Activated CD4-positive, alpha-beta T cell treated with anti-CD3 and anti-CD28 coated beads, Interleukin-2, amount 50 U/mL, for 16 hours (primary cell): ENCODE measurements around the gene TMEM45A.
"Not testable (repeated sequence)": the region's sequence is repeated elsewhere in the genome, so short reads cannot be mapped to it uniquely, and the experiment has no call there.

Source experiments
- DNase-seq: peaks from one replicate; pipeline ENCODE4 v3.0.0-alpha.2; 2020

TMEM45A gene, protein sequence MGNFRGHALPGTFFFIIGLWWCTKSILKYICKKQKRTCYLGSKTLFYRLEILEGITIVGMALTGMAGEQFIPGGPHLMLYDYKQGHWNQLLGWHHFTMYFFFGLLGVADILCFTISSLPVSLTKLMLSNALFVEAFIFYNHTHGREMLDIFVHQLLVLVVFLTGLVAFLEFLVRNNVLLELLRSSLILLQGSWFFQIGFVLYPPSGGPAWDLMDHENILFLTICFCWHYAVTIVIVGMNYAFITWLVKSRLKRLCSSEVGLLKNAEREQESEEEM

DNA sequence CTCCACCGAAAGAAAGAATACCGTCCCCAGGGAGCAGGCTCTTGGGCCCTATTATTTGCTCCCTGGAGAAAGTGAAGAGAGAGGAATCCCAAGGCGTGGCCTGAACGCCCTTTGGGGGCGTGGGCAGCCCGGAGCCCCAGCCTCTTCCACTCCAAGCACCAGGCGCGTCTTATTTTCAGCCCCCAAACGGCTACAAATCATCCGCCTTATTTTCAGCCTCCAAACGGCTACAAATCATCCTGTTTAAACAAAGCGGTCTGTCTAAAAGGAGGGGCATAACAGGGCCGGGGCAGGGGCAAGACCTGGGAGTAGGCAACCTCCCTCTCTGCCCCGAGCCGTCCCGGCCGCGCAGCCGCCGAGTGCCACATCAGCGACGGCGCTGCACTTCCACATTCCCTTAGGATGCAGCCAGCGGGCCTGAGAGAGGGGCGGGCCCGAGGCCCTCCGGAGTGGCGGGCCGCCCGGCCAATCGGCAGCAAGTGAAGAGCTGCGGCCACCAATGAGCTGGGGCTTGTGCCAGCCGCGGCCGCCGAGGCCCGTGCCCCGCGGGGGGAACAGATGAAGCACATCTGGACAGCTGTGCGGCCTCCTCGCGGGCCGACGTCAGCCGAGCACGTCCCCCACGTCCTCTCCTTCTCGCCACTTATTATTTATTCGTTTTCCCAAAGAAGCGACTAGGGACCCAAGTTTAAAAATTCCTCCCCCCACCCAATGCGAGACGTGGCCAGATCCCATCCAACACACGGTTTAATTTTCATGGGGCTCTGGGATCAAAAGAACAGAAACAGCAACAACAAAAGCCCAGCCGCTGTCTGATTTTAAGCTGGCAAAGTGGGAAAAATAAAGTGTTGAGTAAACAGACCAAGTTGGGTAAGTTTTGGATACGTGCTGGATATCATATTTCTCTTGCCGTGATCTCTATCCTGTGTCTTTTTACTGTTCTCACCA, at the start of gene TMEM45A:
Gene TMEM45A (plus strand): TSS at position 561 of the 948 bp plus-strand sequence. CDS start 62,593 bp downstream, outside the sequence.
- peak; percentile 74 for DNase-seq

DNA sequence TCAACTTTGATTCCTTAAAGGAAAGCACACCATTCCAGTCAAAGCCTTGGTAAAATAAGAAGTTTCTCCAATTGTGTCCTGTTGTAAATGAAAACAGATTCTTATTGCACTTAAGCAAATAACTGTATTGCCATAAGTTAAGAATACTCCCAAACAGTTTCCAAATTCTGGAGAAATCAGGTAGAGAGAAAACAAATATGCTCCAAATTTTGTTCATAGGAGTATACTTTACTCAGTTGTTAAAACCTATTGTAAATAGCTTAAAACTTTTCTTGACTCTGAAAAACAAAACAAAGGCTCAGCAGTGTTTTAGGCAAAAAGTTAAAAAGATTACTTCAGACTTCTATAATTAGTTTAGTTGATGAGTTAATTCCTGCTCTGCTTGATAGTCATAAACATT, 48.7 kb upstream of the TMEM45A start:
- DNase-seq = no peak

DNA sequence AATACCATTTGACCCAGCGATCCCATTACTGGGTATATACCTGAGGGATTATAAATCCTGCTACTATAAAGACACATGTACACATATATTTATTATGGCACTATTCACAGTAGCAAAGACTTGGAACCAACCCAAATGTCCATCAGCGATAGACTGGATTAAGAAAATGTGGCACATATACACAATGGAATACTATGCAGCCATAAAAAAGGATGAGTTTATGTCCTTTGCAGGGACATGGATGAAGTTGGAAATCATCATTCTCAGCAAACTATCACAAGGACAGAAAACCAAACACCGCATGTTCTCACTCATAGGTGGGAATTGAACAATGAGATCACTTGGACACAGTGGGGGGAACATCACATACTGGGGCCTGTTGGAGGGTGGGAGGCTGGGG, 45.4 kb upstream of the TMEM45A start:
- not testable (repeated sequence) for DNase-seq

DNA sequence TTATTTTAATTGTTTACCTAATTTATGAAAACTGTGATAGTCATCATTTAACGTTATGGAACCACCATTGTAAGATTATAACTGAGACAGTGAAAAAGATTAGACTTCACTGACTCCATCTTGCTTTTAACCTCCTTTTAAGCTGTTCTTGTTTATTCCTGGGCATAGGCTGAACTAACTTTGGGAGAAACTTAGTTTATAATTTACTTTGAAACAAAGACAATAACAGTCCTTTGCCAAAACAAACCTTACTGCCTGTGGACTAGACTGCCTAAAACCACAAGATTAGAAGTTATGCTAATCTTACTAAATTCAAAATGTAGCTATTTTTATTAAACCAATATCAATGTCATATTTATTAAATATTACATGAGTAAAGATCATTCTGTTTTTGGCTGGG, 44.3 kb upstream of the TMEM45A start:
- no peak for DNase-seq

DNA sequence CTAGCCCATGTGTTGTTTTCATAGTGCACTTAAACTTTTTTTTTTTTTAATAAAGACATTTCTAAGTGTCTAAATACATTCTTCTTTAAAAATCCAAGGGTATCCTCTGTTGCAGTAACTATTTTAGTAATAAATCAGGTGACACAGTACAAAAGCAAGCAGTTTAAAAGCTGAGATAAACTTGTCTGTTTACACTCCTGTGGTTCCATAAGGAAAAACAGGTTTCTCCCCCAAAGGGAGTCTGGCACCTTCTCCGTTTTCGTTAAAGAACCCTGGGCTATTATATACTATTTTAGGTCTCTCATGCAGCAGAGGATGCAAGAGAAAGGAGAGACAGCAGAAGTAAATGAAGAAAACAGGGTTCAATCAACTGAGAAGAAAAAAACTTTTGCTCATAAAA, 43.2 kb upstream of the TMEM45A start:
- no peak for DNase-seq

DNA sequence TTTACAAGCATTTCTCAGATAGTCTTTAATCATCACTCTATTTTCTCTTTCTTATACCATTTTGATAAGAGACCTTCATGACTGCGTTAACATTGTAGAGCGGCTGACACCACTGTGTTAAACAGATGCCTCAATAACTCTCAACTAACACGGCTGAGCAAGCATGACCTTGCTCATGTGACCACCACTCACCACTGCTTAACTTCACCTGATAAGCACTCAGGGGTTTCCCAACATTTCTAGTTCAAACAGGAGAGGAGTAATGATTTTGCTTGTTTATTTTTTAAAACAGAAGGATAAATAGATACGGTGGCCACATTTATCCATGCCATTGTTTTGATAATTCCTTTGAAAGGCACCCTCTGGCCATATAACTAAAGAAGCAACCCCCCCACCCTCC, 37.7 kb upstream of the TMEM45A start:
- no peak for DNase-seq

DNA sequence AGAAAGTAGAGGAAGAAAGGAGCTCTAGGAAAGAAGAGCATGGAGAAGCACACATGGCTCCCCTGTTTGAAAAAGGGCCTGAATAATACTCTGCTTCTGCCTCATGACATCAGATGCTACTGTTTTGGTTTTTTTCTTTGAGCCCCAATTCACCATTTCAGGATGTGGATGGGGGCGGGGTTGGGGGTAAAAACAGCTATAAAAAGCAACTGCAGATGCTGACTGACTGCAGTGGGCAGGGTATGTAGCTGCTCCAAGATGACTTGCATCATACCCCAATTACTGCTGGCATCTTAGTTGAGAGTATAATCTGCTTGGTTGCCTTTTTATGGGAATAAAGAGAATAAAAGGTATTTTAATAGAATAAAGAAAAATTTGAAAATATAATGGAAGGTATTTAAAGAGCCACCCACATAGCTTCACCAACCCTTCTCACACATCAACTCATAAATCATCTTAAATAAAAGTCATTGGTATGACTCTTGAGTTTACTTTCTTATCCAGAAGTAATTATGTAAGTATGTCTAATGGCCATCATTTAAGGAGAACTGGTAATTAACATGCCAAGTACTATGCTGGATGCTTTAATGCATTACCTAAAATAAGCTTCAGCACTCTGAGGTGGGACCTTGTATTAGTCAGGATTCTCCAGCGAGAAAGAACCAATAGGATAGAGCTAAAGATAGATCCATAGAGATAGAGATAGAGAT, 36.4 kb upstream of the TMEM45A start:
- no peak for DNase-seq

DNA sequence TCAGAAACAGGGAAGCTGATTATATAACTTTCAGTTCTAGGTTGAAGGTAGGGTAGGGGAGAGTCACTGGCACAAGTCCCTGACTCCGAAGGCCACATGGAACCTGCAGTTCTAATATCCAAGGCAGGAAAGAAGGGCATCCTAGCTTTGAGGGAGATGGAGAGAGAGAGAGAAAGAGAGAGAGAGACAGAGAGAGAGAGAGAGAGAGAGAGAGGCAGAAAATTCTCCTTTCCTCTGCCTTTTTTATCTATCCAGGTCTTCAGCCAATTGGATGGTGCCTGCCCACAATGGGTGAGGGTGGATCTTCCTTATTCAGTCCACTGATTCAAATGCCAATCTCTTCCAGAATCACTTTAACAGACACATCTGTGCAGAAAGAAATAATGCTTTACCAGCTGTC, 35.7 kb upstream of the TMEM45A start:
- DNase-seq = no peak

DNA sequence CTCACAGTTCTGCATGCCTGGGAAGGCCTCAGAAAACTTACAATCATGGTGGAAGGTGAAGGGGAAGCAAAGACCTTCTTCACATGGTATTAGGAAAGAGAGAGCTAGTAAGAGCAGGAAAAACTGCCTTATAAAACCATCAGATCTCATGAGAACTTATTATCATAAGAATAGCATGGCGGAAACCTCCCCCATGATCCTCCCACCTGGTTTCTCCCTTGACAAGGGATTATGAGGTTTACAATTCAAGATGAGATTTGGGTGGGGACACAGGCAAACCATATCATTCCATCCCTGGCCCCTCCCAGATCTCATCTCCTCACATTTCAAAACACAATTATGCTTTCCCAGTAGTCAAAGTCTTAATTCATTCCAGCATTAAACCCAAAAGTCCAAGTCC, 34.6 kb upstream of the TMEM45A start:
- no peak for DNase-seq

DNA sequence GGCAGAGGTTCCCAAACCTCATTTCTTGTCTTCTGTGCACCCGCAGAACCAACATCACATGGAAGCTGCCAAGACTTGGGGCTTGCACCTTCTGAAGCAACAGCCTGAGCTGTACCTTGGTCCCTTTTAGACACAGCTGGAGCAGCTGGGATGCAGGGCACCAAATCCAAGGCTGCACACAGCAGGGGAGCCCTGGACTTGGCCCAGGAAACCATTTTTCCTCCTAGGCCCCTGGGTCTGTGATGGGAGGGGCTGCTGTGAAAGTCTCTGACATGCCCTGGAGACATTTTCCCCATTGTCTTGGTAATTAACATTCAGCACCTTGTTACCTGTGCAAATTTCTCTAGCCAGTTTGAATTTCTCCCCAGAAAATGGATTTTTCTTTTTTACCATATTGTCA, 33.6 kb upstream of the TMEM45A start:
- no peak for DNase-seq

DNA sequence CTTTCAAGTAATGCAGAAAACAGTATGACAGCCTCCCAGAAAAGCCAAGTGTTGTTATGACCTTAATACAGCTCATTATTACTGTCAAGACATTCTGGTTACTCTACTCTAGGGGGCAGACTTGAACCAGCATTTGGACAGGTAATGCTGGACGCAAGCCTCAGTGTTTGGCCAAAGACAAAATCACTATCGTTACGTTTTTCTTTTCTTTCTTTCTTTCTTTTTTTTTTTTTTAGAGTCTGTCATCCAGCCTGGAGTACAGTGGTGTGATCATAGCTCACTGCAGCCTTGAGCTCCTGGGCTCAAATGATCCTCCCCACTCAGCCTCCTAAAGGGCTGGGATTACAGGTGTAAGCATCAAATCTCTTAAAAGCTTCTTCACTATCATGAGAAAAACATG, 29.4 kb upstream of the TMEM45A start:
- DNase-seq = peak; percentile 63

DNA sequence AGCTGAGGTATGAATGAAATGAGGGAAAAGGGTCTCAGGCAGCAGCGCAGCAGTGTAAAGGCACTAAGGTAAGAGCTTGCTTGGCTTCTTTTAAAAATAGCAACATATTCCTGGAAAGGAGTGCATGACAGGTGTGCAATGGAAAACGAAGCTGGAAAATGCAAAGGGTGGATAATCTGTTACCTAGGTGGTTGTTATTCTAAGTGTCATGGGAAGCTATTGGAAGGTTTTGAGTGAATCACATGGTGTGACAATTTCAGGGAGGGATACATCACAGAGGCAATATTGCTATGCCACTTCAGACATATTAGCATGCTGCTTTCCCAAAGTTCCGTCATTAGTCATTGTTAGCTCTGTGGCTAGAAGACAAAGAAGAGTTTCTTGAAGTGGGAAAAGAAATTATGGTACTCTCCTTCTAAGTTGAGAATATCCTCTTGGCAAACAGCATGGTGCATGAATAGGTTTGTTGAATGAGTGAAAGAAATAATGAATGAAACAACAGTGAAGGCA, 28.7 kb upstream of the TMEM45A start:
- no peak for DNase-seq

DNA sequence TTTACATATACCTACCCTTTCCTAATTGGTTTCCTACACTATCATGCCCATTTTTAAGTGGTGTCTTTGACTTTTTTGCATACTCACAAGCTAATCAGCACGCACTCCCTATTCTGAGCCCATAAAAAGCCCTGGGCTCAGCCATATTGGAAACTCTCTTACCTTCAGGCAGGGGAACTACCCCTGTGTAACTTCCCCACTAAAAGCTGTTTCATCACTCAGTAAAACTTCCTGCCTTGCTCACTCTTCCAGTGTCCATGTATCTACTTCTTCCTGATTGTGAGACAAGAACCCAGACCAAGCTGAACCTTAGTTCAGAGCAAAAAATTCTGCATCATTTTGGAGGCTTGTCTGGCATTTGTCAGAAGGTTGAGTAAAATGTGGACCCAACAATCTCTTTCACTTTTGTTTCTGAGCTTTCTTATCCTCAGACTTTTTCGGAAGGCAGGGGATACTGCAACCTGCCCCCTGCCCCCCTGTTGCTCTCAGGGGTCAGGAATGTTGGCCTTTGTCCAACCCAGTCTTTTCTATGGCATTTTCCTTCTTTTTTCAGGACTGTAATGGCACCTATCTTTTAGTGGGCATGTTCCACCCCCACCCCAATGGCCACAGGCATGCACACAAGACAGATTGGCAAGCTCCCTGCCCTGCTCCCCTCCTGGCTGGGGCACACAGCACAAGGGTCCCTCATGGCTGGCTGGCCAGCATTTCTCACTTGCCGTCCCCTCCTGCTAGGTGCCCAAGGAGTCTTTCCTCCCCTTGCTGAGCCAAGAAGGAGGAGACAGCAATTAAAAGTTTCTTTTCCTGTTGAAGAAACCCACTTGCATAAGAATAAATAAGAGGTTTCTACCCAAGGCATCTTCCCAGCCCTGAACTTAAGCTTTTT, 26.3 kb upstream of the TMEM45A start:
- peak; percentile 24 for DNase-seq

DNA sequence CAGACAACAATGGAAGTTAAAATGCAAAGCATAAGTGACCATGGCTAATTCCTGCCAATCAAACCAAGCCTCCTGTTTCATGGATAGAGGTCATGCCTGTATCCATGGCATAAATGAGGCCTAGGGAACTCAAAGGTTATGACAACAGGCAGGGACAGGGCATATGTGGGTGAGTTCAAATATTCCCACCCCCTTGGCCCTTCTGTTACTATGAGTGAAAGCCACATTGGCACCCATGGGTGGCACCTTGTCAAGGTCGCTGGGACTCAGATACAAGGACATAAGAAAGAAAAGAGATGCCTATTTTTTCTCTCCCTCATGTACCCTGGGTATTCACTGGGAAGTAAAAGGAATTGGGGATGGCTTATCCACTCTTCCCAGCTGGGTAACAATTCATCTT, 25.3 kb upstream of the TMEM45A start:
- no peak for DNase-seq

DNA sequence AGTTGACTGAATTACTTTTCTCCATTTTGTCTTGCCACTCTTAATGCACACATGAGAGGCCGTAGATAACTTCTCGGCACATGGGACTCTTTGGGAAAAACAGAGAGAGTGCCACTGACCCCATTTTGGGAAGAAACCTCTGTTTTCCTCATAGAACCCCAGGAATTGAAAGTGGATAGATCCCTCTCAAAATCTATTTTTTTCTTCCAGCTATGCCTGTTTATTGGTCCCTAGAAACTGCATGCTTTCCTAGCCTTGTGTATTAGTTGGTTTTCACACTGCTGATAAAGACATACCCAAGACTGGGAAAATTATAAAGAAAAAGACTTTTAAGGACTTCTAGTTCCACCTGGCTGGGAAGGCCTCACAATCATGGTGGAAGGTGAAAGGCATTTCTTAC, 23.7 kb upstream of the TMEM45A start:
- DNase-seq = no peak

DNA sequence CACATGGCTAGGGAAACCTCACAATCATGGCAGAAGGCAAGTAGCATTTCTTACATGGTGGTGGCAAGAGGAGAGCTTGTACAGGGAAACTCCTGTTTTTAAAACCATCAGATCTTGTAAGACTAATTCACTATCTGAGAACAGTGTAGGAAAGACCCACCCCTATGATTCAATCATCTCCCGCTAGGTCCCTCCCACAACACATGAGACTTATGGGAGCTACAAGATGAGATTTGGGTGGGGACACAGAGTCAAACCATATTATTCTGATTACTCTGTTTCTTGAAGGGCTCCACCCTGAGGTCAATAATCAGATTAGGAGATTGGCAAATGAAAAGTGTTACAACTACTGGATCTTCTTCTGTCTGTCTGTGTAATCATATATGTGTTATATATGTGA, 21.5 kb upstream of the TMEM45A start:
- DNase-seq = no peak

DNA sequence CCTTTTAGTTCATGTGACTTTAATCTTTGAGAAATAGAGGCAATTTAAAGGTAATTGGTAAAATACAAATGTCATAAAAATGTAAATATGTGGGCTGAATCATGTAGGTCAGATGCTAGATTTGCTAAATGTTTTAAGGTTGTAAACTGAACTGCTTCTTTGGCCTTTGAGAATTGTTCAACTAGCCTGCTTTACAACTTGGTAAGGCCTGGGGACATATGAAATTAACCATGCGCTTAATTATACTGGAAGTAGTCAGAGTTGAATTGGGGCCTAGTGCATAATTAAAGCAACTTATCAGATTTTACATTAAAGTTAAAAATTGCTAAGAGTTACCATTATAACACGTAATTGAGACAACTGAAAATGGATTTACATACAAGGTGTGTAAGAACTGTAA, 21.0 kb upstream of the TMEM45A start:
- no peak for DNase-seq

DNA sequence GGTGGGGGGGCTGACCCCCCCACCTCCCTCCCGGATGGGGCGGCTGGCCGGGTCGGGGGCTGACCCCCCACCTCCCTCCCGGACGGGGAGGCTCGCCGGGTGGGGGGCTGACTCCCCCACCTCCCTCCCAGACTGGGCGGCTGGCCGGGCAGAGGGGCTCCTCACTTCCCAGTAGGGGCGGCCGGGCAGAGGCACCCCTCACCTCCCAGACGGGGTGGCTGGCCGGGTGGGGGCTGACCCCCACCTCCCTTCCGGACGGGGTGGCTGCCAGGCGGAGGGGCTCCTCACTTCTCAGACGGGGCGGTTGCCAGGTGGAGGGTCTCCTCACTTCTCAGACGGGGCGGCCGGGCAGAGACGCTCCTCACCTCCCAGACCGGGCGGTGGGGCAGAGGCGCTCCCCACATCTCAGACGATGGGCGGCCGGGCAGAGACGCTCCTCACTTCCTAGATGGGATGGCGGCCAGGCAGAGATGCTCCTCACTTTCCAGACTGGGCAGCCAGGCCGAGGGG, 14.5 kb upstream of the TMEM45A start:
- not testable (repeated sequence) for DNase-seq

DNA sequence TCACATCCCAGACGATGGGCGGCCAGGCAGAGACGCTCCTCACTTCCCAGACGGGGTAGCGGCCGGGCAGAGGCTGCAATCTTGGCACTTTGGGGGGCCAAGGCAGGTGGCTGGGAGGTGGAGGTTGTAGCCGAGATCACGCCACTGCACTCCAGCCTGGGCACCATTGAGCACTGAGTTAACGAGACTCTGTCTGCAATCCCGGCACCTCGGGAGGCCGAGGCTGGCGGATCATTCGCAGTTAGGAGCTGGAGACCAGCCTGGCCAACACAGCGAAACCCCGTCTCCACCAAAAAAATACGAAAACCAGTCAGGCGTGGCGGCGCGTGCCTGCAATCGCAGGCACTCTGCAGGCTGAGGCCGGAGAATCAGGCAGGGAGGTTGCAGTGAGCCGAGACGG, 13.9 kb upstream of the TMEM45A start:
- not testable (repeated sequence) for DNase-seq

DNA sequence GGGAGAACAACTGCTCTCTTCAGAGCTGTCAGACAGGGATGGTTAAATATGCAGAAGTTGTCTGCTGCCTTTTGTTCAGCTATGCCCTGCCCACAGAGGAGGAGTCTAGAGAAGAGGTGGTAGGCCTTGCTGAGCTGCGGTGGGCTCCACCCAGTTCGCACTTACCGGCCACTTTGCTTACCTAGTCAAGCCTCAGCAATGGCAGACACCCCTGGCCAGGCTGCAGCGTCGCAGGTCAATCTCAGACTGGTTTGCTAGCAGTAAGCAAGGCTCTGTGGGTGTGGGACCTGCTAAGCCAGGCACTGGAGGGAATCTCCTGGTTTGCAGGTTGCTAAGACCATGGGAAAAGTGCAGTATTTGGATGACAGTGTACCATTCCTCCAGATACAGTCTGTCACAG, 12.3 kb upstream of the TMEM45A start:
- DNase-seq = no peak

DNA sequence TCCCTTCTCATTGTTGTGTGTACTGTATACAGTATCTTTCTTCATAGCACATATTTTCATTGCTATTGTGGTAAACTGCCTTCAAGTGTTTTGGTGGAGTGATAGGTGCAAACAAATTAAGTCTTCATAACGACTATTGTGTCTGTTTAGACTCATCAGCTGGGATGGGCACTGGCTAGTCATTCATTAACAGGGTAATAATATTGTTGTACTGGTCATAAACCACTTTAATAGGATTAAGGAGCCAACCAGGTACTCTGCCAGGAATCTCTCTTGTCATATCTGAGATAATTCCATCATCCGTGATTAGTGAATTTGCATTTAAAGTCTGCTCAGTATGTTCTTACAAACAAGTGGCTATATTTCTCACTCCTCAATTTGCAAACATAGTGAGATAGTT, 10.2 kb upstream of the TMEM45A start:
- no peak for DNase-seq

DNA sequence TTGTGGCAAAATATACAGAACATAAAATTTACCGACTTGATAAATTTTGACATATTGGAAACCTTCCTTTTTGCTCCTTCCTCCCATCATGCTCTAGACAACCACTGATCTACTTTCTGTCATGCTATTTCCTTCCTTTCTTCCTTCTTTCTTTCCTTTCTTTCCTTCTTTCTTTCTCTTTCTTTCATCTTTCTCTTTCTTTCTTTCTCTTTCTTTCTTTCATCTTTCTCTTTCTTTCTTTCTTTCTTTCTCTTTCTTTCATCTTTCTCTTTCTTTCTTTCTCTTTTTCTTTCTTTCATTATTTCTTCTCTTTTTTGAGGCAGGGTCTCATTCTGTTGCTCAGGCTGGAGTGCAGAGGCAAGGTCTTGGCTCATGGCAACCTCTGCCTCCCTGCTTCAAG, 8.9 kb upstream of the TMEM45A start:
- no peak for DNase-seq
